Measurements from ENCODE around the gene DCHS2. TPM values are rescaled to one million over a fixed set of nuclear protein-coding genes. Genes with fewer than 3 reads are reported as not detected.

The DCHS2 gene
- total and polyA plus RNA-seq, 2 of the 8 experiments (the other 6 are each of a cell fraction or from before 2014, with no cell fraction given): 0.54 to 2.6 TPM

DNA sequence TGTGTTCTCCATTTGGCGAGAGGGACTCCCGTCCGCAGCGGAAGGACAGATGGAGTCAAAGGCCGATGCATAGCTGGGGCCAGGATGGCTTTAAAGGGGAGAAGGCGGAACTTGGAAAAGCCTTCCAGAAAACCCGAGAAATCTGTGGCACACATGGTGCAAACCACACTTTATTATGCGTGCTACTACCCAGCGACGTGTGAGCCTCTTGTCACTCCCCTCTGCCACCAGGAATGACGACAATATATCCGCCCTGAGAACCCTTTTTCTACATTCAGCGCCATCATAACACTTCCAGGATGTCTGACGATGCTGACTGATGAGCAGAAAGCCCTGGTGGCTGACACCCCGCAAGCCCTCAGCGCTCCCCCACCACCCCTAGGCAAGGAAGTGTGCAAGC, 689 bp upstream of the DCHS2 start:
- Histone ChIP-seq H2AK5ac (ENCODE audit: low read depth, low read length) (no peak overlapping the region), H4K8ac (ENCODE audit: extremely low read depth, insufficient read depth, low read length) (no peak overlapping the region), H3K27me3 (replicated peaks in 1 of 4; ENCODE audit: control insufficient read depth in 3 of 4, extremely low read depth in 1 of 4, insufficient read depth in 3 of 4, low read length in 3 of 4) (peaks cover 24 to 46% (median 39%) of the 10 kb centered on the region in 4 experiments), H3K14ac (ENCODE audit: insufficient read length) (no peak overlapping the region), H4K20me1 (replicated peaks in 1 of 2; ENCODE audit: control insufficient read depth in 1 of 2, insufficient read depth in 2 of 2, low read length in 2 of 2) (no peaks in the 10 kb centered on the region), H3K9me3 (ENCODE audit: insufficient read depth in 2 of 2, low read depth in 1 of 2, low read length in 1 of 2) (peaks cover 0 to 9% of the 10 kb centered on the region in 2 experiments; a peak in 1 of 4 replicates), H2BK12ac (ENCODE audit: low read depth, low read length) (peak overlapping the region; percentile 90; the same call in 1 of the 2 replicates), H3K56ac (replicated peaks; ENCODE audit: insufficient read length, low read depth, low read length) (no peak overlapping the region), H3K4ac (replicated peaks; ENCODE audit: insufficient read length, low read depth, low read length) (no peak overlapping the region), H3K23me2 (ENCODE audit: low read depth, low read length) (peaks cover 23% of the 10 kb centered on the region; the same call in 1 of the 2 replicates), H3K36me3 (ENCODE audit: control insufficient read depth in 2 of 4, insufficient read depth in 4 of 4, low read length in 3 of 4) (no peaks in the 10 kb centered on the region; a peak in 1 of 8 replicates), H2BK20ac (ENCODE audit: low read length) (no peak overlapping the region), H3K79me1 (ENCODE audit: low read depth, low read length) (no peaks in the 10 kb centered on the region), H3K9ac (replicated peaks in 1 of 4; ENCODE audit: extremely low read depth in 1 of 4, low read depth in 3 of 4, low read length in 3 of 4) (no peak overlapping the region), H2BK15ac (ENCODE audit: low read length) (no peak overlapping the region), H2BK5ac (ENCODE audit: low read depth, low read length) (no peak overlapping the region), H4K5ac (ENCODE audit: insufficient read length, low read depth, low read length) (no peak overlapping the region), H3K4me2 (ENCODE audit: insufficient read depth in 1 of 2, low read depth in 2 of 2, low read length in 2 of 2) (peak overlapping the region; percentile 83 to 95), H3K27ac (ENCODE audit: low read depth, low read length) (no peak overlapping the region), H3K4me3 (ENCODE audit: extremely low read depth in 1 of 4, insufficient read depth in 2 of 4, low read depth in 3 of 4, low read length in 4 of 4) (peak overlapping the region; percentile 43 to 64 (median 48)), H3K18ac (ENCODE audit: extremely low read depth, low read length) (no peak overlapping the region; the same call in 1 of the 2 replicates), H3K4me1 (replicated peaks in 1 of 4; ENCODE audit: control insufficient read depth in 3 of 4, insufficient read depth in 4 of 4, low read length in 3 of 4) (peaks cover 3 to 9% (median 5%) of the 10 kb centered on the region in 4 experiments; a peak in 6 of 7 replicates), H2BK120ac (replicated peaks; ENCODE audit: low read depth, low read length) (peak overlapping the region; percentile 28), H2AFZ (ENCODE audit: low read length) (peak overlapping the region; percentile 98), H3K79me2 (ENCODE audit: control insufficient read depth in 1 of 2, insufficient read depth in 2 of 2, low read length in 2 of 2) (no peaks in the 10 kb centered on the region), H3K23ac (ENCODE audit: insufficient read length) (no peak overlapping the region), H4K91ac (replicated peaks; ENCODE audit: insufficient read length, low read length) (no peak overlapping the region)
- DNase-seq (ENCODE audit: low read depth in 1 of 2, low spot score in 2 of 2) (no peak), FAIRE-seq (no peak)
- ChIA-PET POLR2A (ENCODE audit: partially characterized antibody) (no interaction called here), CTCF (ENCODE audit: partially characterized antibody) (interaction anchor here (0.6 to 9.4 kb wide), 4 partner anchors 11 to 235 kb away, joined by 3 to 97 read pairs (median 4); no protein-coding TSS in a partner anchor)
- TF ChIP-seq EZH2 (IDR thresholded peaks at IDR 0.05; ENCODE audit: low read depth, low read length, severe bottlenecking) (peak; percentile 34), HDAC6 (IDR thresholded peaks at IDR 0.05; ENCODE audit: low read depth, low read length) (no peak), KDM4A (IDR thresholded peaks at IDR 0.05; ENCODE audit: low read depth, low read length, severe bottlenecking) (peak; percentile 11)
- WGBS, 2 experiments (ENCODE audit: extremely low coverage in 1 of 2, insufficient coverage in 1 of 2, insufficient read length in 1 of 2, insufficient replicate concordance in 2 of 2, low coverage in 1 of 2, low lambda C conversion rate in 2 of 2, missing lambda C conversion rate in 1 of 2): 14% methylated on average over 16 of the region's 16 CpGs; no CpG with 5 or more reads in 1 of the 2 experiments

All from H1 (cell line).